Measurements from ENCODE around the gene AQP12B. TPM values are rescaled to one million over a fixed set of nuclear protein-coding genes. Genes with fewer than 3 reads are reported as not detected.

AQP12B gene
- total RNA-seq, 2 donors from 2014 or later, result not detected

- H3K9me3 ChIP-seq, result no peaks in the 10 kb centered on the region
- DNase-seq (ENCODE audit: low spot score), result no peak
- TF ChIP-seq, protein P1, sequence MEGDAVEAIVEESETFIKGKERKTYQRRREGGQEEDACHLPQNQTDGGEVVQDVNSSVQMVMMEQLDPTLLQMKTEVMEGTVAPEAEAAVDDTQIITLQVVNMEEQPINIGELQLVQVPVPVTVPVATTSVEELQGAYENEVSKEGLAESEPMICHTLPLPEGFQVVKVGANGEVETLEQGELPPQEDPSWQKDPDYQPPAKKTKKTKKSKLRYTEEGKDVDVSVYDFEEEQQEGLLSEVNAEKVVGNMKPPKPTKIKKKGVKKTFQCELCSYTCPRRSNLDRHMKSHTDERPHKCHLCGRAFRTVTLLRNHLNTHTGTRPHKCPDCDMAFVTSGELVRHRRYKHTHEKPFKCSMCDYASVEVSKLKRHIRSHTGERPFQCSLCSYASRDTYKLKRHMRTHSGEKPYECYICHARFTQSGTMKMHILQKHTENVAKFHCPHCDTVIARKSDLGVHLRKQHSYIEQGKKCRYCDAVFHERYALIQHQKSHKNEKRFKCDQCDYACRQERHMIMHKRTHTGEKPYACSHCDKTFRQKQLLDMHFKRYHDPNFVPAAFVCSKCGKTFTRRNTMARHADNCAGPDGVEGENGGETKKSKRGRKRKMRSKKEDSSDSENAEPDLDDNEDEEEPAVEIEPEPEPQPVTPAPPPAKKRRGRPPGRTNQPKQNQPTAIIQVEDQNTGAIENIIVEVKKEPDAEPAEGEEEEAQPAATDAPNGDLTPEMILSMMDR (IDR thresholded peaks at IDR 0.05), result no peak
- H3K4me3 ChIP-seq, result no peak overlapping the region
- H3K36me3 ChIP-seq, result no peaks in the 10 kb centered on the region
- no peaks in the 10 kb centered on the region for H3K4me1 ChIP-seq (ENCODE audit: control insufficient read depth in 1 of 2, low read depth in 2 of 2)
- H3K27ac ChIP-seq, result no peak overlapping the region
- ATAC-seq (ENCODE audit: insufficient number of reproducible peaks, low FRiP score, low read depth), result no peak
- H3K27me3 ChIP-seq (replicated peaks; ENCODE audit: insufficient read depth), result no peaks in the 10 kb centered on the region
Measured at GRCh38 chr2:240637901-240638345, 44.8 kb downstream of the AQP12B start.

GRCh38 chr2:240637116-240637900, 45.4 kb downstream of the AQP12B start:
- Histone ChIP-seq H3K36me3 (no peaks in the 10 kb centered on the region), H3K27me3 (replicated peaks; ENCODE audit: insufficient read depth) (no peaks in the 10 kb centered on the region), H3K4me1 (ENCODE audit: control insufficient read depth in 1 of 2, low read depth in 2 of 2) (no peaks in the 10 kb centered on the region), H3K4me3 (no peak overlapping the region), H3K9me3 (no peaks in the 10 kb centered on the region), H3K27ac (no peak overlapping the region)
- DNase-seq (ENCODE audit: low spot score), result no peak
- TF ChIP-seq, protein P1 (IDR thresholded peaks at IDR 0.05), result no peak
- no peak for ATAC-seq (ENCODE audit: insufficient number of reproducible peaks, low FRiP score, low read depth)

DNA sequence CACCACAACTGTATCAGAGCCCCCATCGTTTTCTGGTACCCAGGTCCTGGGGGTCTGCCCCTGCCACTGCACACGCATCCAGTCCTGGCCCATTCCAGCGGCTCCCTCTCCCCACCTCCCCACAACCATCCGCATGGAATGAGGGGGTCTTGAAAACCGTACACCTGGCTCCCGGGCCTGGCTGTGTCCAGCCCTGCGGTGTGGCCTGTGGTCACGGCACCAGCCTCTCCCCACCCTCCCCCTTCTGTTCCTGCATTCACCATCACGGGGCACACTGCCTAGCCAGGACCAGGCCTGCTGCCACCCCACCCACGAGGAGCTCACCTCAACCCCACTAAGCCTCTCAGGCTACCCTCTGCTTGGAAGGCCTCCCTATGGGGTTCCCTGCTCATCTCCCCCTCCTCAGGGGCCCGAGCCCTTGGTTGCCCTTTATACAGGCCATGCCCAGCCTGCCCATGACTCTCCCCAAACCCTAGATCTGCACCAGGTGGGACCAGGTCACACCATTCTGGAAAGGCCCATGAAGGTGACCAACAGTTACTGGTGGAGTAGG, 46.0 kb downstream of the AQP12B start:
- no peaks in the 10 kb centered on the region for H3K27me3 ChIP-seq (replicated peaks; ENCODE audit: insufficient read depth)
- TF ChIP-seq, protein P1 (IDR thresholded peaks at IDR 0.05), result no peak
- ATAC-seq (ENCODE audit: insufficient number of reproducible peaks, low FRiP score, low read depth) (no peak), DNase-seq (ENCODE audit: low spot score) (no peak)
- H3K9me3 ChIP-seq, result no peaks in the 10 kb centered on the region
- H3K4me1 ChIP-seq (ENCODE audit: control insufficient read depth in 1 of 2, low read depth in 2 of 2), result no peaks in the 10 kb centered on the region
- no peak overlapping the region for H3K4me3 ChIP-seq
- H3K36me3 ChIP-seq, result no peaks in the 10 kb centered on the region
- no peak overlapping the region for H3K27ac ChIP-seq

GRCh38 chr2:240635998-240636547, 46.6 kb downstream of the AQP12B start:
- TF ChIP-seq, protein P1 (IDR thresholded peaks at IDR 0.05), result no peak
- no peaks in the 10 kb centered on the region for H3K36me3 ChIP-seq
- no peaks in the 10 kb centered on the region for H3K4me1 ChIP-seq (ENCODE audit: control insufficient read depth in 1 of 2, low read depth in 2 of 2)
- no peaks in the 10 kb centered on the region for H3K9me3 ChIP-seq
- no peaks in the 10 kb centered on the region for H3K27me3 ChIP-seq (replicated peaks; ENCODE audit: insufficient read depth)
- ATAC-seq (ENCODE audit: insufficient number of reproducible peaks, low FRiP score, low read depth) (no peak), DNase-seq (ENCODE audit: low spot score) (no peak)
- H3K4me3 ChIP-seq, result no peak overlapping the region
- H3K27ac ChIP-seq, result no peak overlapping the region

All from thoracic aorta (tissue), 2 donors.